NB4 (cell line): ENCODE data around the gene GNAT3.

Source experiments
- TF ChIP-seq, protein P1 (sequence below): IDR thresholded peaks from one replicate; pipeline ENCODE4 v1.5.1; 2012; ENCODE audit warnings: low read depth, low read length
- TF ChIP-seq, protein P2 (sequence below): IDR thresholded peaks from 2 replicates; pipeline ENCODE4 v1.6.1; 2011; ENCODE audit warnings: low read depth, low read length

DNA sequence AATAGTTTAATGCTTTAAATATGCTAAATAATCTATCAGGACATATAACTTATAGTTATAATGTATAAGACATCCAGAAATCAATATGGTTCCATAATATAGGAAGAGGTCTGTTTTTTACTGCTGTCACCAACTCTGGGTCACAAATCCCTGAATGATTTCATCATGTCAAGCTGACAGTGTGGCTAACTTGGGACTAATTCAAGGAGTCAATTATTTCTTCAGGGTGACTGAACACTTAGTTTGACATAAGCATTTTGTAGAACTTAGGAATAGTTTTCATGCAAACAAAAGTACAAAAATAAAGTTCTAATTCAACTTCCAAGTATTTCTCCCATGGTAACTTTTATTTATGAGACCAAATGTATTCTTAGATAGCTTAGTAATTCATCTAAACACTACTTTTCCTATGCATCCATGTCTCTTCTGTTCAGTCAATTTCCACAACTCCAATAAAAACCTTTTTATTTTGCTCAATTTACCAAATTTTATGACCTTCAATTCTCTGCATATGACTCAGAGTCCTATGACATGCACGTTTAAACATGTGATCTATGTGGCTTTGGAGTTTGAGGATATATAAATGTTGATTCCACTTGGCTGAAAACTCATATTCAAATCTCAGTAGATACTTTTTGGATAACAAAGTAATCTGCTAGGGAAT, 40.3 kb upstream of the GNAT3 start:
- TF ChIP-seq, protein P1, sequence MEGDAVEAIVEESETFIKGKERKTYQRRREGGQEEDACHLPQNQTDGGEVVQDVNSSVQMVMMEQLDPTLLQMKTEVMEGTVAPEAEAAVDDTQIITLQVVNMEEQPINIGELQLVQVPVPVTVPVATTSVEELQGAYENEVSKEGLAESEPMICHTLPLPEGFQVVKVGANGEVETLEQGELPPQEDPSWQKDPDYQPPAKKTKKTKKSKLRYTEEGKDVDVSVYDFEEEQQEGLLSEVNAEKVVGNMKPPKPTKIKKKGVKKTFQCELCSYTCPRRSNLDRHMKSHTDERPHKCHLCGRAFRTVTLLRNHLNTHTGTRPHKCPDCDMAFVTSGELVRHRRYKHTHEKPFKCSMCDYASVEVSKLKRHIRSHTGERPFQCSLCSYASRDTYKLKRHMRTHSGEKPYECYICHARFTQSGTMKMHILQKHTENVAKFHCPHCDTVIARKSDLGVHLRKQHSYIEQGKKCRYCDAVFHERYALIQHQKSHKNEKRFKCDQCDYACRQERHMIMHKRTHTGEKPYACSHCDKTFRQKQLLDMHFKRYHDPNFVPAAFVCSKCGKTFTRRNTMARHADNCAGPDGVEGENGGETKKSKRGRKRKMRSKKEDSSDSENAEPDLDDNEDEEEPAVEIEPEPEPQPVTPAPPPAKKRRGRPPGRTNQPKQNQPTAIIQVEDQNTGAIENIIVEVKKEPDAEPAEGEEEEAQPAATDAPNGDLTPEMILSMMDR, result no peak
- TF ChIP-seq, protein P2, sequence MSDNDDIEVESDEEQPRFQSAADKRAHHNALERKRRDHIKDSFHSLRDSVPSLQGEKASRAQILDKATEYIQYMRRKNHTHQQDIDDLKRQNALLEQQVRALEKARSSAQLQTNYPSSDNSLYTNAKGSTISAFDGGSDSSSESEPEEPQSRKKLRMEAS, result no peak
